ENCODE measurements around the gene FHIT.
A peak's percentile ranks its signal among the peaks of the same experiment; 100 is the strongest.

FHIT gene

DNA sequence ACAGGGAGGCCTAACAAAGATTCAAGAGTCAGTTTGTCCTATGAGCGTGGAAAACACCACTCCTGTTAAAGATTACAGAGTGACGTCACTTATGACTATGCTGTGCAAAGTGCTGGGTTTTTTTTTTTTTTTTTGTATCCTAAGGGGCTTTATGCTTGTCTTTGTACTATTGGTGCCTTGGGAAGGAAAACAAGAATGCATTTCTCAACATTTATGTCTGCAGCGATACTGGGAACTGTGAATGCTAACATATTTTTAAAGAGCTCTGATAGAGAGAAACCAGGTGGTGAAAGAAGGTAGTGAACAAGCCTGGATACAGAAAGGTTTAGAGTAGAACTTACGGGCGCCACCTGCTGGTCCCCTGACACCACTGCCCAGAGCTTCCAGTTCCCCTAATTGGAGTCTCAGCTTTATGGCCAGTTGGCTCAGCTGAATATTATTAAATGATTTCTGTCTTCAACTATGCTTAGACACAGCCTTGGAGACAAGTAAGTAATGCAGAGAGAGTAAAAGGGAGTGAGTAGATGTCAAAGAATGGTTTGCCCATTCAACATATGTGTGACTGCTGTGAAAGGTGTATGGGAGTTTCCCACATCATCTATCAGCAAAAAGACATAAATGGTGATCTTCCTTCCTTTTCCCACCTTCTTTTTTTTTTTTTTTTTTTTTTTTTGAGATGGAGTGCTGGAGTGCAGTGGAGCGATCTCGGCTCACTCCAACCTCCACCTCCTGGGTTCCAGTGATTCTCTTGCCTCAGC is 1393.5 kb downstream of the FHIT start:
- Histone ChIP-seq H3K27me3 (ENCODE audit: insufficient read depth, insufficient read length) (no peaks in the 10 kb centered on the region), H3K36me3 (ENCODE audit: insufficient read depth, insufficient read length, low read length) (no peaks in the 10 kb centered on the region), H3K9ac (ENCODE audit: insufficient read length, low read depth) (no peak overlapping the region), H3K4me1 (ENCODE audit: insufficient read depth, insufficient read length) (no peaks in the 10 kb centered on the region), H3K9me3 (ENCODE audit: insufficient read depth, low read length) (peaks cover 10% of the 10 kb centered on the region; the same call in 1 of the 2 replicates), H3K4me3 (ENCODE audit: insufficient read length, low read depth) (no peak overlapping the region)
- TF ChIP-seq SUZ12 (IDR thresholded peaks at IDR 0.05; ENCODE audit: extremely low read depth, insufficient read depth, insufficient read length) (no peak), YY1 (IDR thresholded peaks at IDR 0.05; ENCODE audit: insufficient read depth, insufficient read length) (no peak)
- peak; percentile 73 for DNase-seq (ENCODE audit: low read depth, low spot score)

DNA sequence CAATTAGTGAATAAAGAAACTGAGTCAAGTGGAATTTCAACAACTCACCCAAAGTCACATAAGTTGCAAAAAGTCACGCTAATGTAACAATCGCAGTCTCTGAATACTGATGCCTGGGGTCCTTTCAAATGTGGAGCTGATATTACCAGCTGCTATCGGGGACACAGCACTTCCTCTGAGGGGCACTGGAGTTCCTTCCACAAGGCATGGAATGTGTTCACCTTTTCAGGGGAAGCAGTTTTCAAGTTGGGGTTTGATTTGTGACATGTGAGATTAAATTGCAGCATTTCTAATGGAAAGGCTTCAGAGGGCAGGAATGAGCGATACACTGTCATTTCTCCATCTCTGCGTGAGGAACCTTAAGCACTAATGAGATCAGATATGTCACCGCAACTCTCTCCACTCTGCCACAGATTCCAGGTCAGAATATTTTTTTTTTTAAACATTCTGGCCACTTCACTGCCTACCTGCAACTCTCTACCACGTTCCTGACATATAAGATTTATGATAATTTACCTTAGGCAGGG is 1394.3 kb downstream of the FHIT start:
- TF ChIP-seq YY1 (IDR thresholded peaks at IDR 0.05; ENCODE audit: insufficient read depth, insufficient read length) (no peak), SUZ12 (IDR thresholded peaks at IDR 0.05; ENCODE audit: extremely low read depth, insufficient read depth, insufficient read length) (no peak), ZNF274 (IDR thresholded peaks at IDR 0.05; ENCODE audit: low read depth, low read length) (no peak)
- H3K9ac ChIP-seq (ENCODE audit: insufficient read length, low read depth) = no peak overlapping the region
- H3K4me3 ChIP-seq (ENCODE audit: insufficient read length, low read depth) = no peak overlapping the region
- no peaks in the 10 kb centered on the region for H3K27me3 ChIP-seq (ENCODE audit: insufficient read depth, insufficient read length)
- no peaks in the 10 kb centered on the region for H3K4me1 ChIP-seq (ENCODE audit: insufficient read depth, insufficient read length)
- H3K9me3 ChIP-seq (ENCODE audit: insufficient read depth, low read length) = peaks cover 3% of the 10 kb centered on the region; the same call in 1 of the 2 replicates
- no peaks in the 10 kb centered on the region for H3K36me3 ChIP-seq (ENCODE audit: insufficient read depth, insufficient read length, low read length)
- DNase-seq (ENCODE audit: low read depth, low spot score) = no peak

DNA sequence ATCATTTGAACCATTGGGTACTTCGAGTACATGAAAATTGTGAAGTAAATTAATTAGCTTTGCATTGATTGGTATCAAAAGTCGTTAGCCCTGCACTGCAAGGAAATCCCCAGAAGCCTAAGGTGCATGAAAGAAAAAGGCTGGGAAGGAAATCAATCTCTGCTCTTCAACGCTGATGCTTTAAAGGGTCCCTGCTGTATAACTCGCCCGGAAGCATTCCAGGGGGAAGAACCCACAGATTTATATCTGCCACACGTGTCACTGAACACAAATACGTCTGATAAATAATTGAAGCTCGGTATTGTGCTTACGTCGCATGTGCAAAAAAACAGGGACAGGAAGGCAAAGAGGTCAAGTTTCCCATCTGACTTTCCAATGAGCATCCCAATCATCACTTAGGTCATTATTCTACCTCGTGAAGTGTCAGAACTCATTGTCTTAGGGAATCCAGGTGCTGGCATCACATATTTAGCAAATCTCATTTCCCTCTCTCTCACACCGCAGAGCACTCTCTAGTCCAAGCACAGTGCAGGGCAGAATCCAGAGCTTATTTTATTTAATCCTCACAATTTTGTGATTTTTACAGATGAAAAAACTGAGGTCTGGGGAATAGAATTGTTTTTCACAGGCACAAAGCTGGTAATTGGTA is 1397.1 kb downstream of the FHIT start:
- no peaks in the 10 kb centered on the region for H3K4me1 ChIP-seq (ENCODE audit: insufficient read depth, insufficient read length)
- H3K9ac ChIP-seq (ENCODE audit: insufficient read length, low read depth) = no peak overlapping the region
- H3K27me3 ChIP-seq (ENCODE audit: insufficient read depth, insufficient read length) = no peaks in the 10 kb centered on the region
- no peaks in the 10 kb centered on the region for H3K36me3 ChIP-seq (ENCODE audit: insufficient read depth, insufficient read length, low read length)
- TF ChIP-seq ZNF274 (IDR thresholded peaks at IDR 0.05; ENCODE audit: low read depth, low read length) = no peak
- TF ChIP-seq SUZ12 (IDR thresholded peaks at IDR 0.05; ENCODE audit: extremely low read depth, insufficient read depth, insufficient read length) = no peak
- no peak for TF ChIP-seq YY1 (IDR thresholded peaks at IDR 0.05; ENCODE audit: insufficient read depth, insufficient read length)
- DNase-seq (ENCODE audit: low read depth, low spot score) = no peak
- H3K4me3 ChIP-seq (ENCODE audit: insufficient read length, low read depth) = no peak overlapping the region
- H3K9me3 ChIP-seq (ENCODE audit: insufficient read depth, low read length) = no peaks in the 10 kb centered on the region

DNA sequence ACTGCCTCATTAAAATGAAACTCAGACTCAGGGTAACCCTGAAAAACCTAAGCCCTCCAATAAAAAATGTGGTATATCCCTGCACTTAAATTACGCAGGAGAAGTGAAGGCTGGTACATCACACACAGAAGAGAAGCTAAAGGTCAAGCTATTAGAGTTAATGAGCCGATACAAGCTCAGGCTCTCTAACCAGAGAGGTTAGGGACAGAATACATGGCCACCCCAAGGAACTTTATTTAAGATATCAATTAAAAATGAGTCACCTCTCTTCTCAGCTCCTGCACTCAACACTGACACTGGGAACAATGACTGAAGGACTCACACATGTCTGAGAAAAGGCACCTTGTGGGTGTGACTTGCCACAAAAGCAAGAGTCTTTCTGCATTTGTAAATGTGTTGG is 1400.8 kb downstream of the FHIT start:
- Histone ChIP-seq H3K4me3 (ENCODE audit: insufficient read length, low read depth) (no peak overlapping the region), H3K27me3 (ENCODE audit: insufficient read depth, insufficient read length) (no peaks in the 10 kb centered on the region), H3K9me3 (ENCODE audit: insufficient read depth, low read length) (no peaks in the 10 kb centered on the region; the same call in 1 of the 2 replicates), H3K4me1 (ENCODE audit: insufficient read depth, insufficient read length) (no peaks in the 10 kb centered on the region), H3K9ac (ENCODE audit: insufficient read length, low read depth) (no peak overlapping the region), H3K36me3 (ENCODE audit: insufficient read depth, insufficient read length, low read length) (no peaks in the 10 kb centered on the region)
- no peak for DNase-seq (ENCODE audit: low read depth, low spot score)
- TF ChIP-seq ZNF274 (IDR thresholded peaks at IDR 0.05; ENCODE audit: low read depth, low read length) = no peak
- no peak for TF ChIP-seq YY1 (IDR thresholded peaks at IDR 0.05; ENCODE audit: insufficient read depth, insufficient read length)
- no peak for TF ChIP-seq SUZ12 (IDR thresholded peaks at IDR 0.05; ENCODE audit: extremely low read depth, insufficient read depth, insufficient read length)

DNA sequence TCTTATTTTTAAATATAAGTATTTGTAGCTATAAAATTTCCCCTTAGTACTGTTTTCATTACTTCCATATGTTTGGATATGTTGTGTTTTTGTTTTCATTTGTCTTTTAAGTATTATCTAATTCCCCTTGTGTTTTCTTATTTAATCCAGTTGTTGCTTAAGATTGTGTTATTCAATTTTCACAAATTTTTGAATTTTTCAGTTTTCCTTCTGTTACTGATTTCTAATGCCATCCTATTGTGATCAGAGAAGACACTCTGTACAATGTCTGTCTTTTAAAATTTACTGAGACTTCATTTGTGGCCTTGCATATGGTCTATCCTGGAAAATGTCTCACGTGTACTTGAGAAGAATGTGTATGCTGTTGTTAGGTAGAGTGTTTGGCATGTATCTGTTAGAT is 1405.9 kb downstream of the FHIT start:
- DNase-seq (ENCODE audit: low read depth, low spot score) = no peak
- Histone ChIP-seq H3K36me3 (ENCODE audit: insufficient read depth, insufficient read length, low read length) (no peaks in the 10 kb centered on the region), H3K9me3 (ENCODE audit: insufficient read depth, low read length) (no peaks in the 10 kb centered on the region; the same call in 1 of the 2 replicates)

DNA sequence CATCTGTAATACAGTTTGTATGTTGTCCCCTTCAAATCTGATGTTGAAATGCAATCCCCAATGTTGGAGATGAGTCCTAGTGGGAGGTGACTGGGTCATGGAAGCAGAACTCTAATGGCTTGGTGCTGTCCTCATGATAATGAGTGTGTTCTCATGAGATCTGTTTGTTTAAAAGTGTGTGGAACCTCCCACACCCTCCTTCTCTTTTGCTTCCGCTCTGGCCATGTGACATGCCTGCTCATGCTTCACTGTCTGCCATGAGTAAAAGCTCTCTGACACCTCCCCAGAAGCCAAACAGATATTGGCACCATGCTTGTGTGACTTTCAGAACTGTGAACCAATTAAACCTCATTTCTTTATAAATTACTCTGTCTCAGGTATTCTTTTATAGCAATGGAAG is 1407.4 kb downstream of the FHIT start:
- H3K9me3 ChIP-seq (ENCODE audit: insufficient read depth, low read length) = no peaks in the 10 kb centered on the region; the same call in 1 of the 2 replicates
- no peaks in the 10 kb centered on the region for H3K36me3 ChIP-seq (ENCODE audit: insufficient read depth, insufficient read length, low read length)
- H3K4me1 ChIP-seq (ENCODE audit: insufficient read depth, insufficient read length) = no peaks in the 10 kb centered on the region
- H3K9ac ChIP-seq (ENCODE audit: insufficient read length, low read depth) = no peak overlapping the region
- no peak overlapping the region for H3K4me3 ChIP-seq (ENCODE audit: insufficient read length, low read depth)
- no peaks in the 10 kb centered on the region for H3K27me3 ChIP-seq (ENCODE audit: insufficient read depth, insufficient read length)
- TF ChIP-seq YY1 (IDR thresholded peaks at IDR 0.05; ENCODE audit: insufficient read depth, insufficient read length) (no peak), ZNF274 (IDR thresholded peaks at IDR 0.05; ENCODE audit: low read depth, low read length) (no peak), SUZ12 (IDR thresholded peaks at IDR 0.05; ENCODE audit: extremely low read depth, insufficient read depth, insufficient read length) (no peak)
- DNase-seq (ENCODE audit: low read depth, low spot score) = no peak

More for the DNA sequence above, 1405.9 kb downstream of the FHIT start:
- H3K4me1 ChIP-seq (ENCODE audit: insufficient read depth, insufficient read length) = no peaks in the 10 kb centered on the region
- no peak overlapping the region for H3K9ac ChIP-seq (ENCODE audit: insufficient read length, low read depth)
- H3K27me3 ChIP-seq (ENCODE audit: insufficient read depth, insufficient read length) = no peaks in the 10 kb centered on the region
- TF ChIP-seq SUZ12 (IDR thresholded peaks at IDR 0.05; ENCODE audit: extremely low read depth, insufficient read depth, insufficient read length) = no peak
- no peak for TF ChIP-seq ZNF274 (IDR thresholded peaks at IDR 0.05; ENCODE audit: low read depth, low read length)
- H3K4me3 ChIP-seq (ENCODE audit: insufficient read length, low read depth) = no peak overlapping the region

DNA sequence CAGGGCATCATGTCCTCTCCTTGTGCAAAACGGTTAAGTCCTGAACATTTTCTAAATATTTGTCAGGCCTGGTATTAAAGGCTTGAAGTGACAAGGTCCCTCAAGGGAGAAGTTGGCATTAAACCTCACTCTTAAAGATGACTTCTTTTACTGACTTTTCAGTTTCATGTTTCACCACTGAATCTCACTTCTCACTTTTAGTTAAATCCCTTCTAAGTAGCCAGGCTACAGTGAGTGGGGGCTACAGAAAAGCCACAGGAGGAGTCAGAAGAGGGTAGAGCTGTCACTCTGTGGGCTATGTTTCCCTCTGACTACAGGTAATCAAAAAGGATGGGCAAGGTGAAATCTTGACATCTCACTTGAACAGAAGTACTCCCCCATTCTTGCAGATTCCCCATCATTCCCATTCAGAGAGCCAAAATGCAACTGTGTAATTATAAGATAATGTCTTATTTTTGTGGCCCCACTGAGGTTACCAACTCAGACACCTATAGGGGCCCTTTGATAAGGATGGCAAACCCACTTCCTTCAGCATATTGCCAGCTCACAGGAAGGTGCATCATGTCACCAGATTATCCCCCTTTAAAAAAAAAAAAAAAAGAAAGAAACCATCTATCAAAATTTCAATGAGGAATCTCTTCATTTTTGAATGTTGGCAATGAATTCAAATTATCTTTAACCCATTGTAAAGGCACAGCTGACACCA is 1411.3 kb downstream of the FHIT start:
- TF ChIP-seq SUZ12 (IDR thresholded peaks at IDR 0.05; ENCODE audit: extremely low read depth, insufficient read depth, insufficient read length) = no peak
- no peak for TF ChIP-seq ZNF274 (IDR thresholded peaks at IDR 0.05; ENCODE audit: low read depth, low read length)
- TF ChIP-seq YY1 (IDR thresholded peaks at IDR 0.05; ENCODE audit: insufficient read depth, insufficient read length) = no peak
- Histone ChIP-seq H3K27me3 (ENCODE audit: insufficient read depth, insufficient read length) (no peaks in the 10 kb centered on the region), H3K36me3 (ENCODE audit: insufficient read depth, insufficient read length, low read length) (no peaks in the 10 kb centered on the region), H3K9me3 (ENCODE audit: insufficient read depth, low read length) (no peaks in the 10 kb centered on the region), H3K4me3 (ENCODE audit: insufficient read length, low read depth) (no peak overlapping the region), H3K4me1 (ENCODE audit: insufficient read depth, insufficient read length) (no peaks in the 10 kb centered on the region), H3K9ac (ENCODE audit: insufficient read length, low read depth) (no peak overlapping the region)
- no peak for DNase-seq (ENCODE audit: low read depth, low spot score)
